GM18909 (cell line): Measurements from ENCODE around the gene VEGFA.

Experiments
- ATAC-seq: cut with Tn5 transposase; IDR thresholded peaks from one replicate; pipeline ENCODE4 v1.9.1; 2021; ENCODE audit warnings: mild to moderate bottlenecking; ENCODE audit not compliant: unreplicated experiment, poor library complexity

The VEGFA gene

DNA sequence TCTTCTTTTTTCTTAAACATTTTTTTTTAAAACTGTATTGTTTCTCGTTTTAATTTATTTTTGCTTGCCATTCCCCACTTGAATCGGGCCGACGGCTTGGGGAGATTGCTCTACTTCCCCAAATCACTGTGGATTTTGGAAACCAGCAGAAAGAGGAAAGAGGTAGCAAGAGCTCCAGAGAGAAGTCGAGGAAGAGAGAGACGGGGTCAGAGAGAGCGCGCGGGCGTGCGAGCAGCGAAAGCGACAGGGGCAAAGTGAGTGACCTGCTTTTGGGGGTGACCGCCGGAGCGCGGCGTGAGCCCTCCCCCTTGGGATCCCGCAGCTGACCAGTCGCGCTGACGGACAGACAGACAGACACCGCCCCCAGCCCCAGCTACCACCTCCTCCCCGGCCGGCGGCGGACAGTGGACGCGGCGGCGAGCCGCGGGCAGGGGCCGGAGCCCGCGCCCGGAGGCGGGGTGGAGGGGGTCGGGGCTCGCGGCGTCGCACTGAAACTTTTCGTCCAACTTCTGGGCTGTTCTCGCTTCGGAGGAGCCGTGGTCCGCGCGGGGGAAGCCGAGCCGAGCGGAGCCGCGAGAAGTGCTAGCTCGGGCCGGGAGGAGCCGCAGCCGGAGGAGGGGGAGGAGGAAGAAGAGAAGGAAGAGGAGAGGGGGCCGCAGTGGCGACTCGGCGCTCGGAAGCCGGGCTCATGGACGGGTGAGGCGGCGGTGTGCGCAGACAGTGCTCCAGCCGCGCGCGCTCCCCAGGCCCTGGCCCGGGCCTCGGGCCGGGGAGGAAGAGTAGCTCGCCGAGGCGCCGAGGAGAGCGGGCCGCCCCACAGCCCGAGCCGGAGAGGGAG is 580 bp downstream of the VEGFA start:
- ATAC-seq, result no peak

DNA sequence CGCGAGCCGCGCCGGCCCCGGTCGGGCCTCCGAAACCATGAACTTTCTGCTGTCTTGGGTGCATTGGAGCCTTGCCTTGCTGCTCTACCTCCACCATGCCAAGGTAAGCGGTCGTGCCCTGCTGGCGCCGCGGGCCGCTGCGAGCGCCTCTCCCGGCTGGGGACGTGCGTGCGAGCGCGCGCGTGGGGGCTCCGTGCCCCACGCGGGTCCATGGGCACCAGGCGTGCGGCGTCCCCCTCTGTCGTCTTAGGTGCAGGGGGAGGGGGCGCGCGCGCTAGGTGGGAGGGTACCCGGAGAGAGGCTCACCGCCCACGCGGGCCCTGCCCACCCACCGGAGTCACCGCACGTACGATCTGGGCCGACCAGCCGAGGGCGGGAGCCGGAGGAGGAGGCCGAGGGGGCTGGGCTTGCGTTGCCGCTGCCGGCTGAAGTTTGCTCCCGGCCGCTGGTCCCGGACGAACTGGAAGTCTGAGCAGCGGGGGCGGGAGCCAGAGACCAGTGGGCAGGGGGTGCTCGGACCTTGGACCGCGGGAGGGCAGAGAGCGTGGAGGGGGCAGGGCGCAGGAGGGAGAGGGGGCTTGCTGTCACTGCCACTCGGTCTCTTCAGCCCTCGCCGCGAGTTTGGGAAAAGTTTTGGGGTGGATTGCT is 1.3 kb downstream of the VEGFA start:
- no peak for ATAC-seq

DNA sequence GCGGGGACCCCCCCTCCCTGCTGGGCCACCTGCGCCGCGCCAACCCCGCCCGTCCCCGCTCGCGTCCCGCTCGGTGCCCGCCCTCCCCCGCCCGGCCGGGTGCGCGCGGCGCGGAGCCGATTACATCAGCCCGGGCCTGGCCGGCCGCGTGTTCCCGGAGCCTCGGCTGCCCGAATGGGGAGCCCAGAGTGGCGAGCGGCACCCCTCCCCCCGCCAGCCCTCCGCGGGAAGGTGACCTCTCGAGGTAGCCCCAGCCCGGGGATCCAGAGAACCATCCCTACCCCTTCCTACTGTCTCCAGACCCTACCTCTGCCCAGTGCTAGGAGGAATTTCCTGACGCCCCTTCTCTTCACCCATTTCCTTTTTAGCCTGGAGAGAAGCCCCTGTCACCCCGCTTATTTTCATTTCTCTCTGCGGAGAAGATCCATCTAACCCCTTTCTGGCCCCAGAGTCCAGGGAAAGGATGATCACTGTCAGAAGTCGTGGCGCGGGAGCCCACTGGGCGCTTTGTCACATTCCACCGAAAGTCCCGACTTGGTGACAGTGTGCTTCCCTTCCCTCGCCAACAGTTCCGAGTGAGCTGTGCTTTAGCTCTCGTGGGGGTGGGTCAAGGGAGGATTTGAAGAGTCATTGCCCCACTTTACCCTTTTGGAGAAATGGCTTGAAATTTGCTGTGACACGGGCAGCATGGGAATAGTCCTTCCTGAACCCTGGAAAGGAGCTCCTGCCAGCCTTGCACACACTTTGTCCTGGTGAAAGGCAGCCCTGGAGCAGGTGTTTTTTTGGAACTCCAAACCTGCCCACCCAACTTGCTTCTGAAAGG is 2.1 kb downstream of the VEGFA start:
- ATAC-seq, result no peak

DNA sequence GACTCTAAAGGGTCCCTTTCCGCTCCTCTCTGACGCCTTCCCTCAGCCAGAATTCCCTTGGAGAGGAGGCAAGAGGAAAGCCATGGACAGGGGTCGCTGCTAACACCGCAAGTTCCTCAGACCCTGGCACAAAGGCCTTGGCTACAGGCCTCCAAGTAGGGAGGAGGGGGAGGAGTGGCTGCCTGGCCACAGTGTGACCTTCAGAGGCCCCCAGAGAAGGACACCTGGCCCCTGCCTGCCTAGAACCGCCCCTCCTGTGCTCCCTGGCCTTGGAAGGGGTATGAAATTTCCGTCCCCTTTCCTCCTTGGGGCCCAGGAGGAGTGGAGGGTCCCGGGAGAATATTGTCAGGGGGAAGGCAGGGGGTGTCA is 2.7 kb downstream of the VEGFA start:
- no peak for ATAC-seq

DNA sequence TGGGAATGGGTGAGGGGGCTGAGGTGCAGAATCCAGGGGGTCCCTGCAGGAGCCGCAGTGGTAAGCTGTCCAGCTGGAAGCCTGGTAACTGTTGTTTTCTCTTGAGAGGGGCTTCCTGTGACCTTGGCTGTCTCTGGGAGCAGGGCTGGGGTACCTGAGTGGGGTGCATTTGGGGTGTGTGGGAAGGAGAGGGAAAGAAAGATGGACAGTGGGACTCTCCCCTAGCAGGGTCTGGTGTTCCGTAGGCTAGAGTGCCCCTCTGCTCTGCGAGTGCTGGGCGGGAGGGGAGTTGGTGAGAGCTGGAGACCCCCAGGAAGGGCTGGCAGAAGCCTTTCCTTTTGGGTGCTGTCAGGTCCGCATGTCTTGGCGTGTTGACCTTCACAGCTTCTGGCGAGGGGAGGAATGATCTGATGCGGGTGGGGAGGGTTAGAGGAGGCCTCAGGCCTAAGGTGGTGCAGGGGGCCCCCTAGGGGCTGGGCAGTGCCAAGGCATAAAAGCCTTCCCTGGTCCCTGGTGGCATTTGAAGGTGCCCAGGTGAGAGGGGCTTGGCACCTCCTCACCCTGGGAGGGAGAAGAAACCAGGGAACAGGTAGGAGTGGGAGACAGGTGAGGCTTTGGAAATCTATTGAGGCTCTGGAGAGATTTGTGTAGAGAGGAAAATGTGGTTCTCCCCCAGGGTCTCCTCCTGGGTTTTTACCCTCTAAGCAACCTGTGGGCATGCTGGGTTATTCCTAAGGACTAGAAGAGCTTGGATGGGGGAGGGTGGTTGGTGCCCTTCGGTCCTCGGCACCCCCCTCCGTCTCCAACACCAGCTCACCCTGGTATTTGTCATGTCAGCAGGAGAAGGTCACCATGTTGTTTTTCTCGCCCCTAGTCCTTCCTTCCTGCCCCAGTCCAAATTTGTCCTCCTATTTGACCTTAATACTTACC is 3.3 kb downstream of the VEGFA start:
- no peak for ATAC-seq

DNA sequence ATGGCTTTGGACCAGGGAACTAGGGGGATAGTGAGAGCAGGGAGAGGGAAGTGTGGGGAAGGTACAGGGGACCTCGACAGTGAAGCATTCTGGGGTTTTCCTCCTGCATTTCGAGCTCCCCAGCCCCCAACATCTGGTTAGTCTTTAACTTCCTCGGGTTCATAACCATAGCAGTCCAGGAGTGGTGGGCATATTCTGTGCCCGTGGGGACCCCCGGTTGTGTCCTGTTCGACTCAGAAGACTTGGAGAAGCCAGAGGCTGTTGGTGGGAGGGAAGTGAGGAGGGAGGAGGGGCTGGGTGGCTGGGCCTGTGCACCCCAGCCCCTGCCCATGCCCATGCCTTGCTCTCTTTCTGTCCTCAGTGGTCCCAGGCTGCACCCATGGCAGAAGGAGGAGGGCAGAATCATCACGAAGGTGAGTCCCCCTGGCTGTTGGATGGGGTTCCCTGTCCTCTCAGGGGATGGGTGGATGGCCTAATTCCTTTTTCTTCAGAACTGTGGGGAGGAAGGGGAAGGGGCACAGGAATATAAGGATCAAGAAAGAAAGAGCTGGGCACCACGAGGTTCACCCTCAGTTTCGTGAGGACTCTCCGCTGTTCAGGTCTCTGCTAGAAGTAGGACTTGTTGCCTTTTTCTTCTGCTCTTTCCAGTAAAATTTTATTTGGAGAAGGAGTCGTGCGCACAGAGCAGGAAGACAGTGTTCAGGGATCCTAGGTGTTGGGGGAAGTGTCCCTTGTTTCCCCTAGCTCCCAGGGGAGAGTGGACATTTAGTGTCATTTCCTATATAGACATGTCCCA is 4.2 kb downstream of the VEGFA start:
- ATAC-seq, result no peak

DNA sequence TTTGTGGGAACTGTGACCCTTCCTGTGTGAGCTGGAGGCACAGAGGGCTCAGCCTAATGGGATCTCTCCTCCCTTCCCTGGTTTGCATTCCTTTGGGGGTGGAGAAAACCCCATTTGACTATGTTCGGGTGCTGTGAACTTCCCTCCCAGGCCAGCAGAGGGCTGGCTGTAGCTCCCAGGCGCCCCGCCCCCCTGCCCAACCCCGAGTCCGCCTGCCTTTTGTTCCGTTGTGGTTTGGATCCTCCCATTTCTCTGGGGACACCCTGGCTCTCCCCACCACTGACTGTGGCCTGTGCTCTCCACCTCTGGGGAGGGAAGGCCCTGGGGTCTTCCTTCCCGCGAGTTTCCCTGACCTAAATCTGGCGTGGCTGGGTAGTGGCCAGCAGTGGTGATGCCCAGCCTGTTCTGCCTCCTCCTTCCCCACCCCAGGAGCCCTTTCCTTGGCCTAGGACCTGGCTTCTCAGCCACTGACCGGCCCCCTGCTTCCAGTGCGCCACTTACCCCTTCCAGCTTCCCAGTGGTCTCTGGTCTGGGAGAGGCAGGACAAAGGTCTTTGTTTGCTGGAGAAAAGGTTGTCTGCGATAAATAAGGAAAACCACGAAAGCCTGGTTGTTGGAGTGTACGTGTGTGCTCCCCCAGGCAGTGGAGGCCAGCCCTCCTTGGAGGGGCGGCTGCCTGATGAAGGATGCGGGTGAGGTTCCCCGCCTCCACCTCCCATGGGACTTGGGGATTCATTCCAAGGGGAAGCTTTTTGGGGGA is 4.9 kb downstream of the VEGFA start:
- ATAC-seq, result no peak

DNA sequence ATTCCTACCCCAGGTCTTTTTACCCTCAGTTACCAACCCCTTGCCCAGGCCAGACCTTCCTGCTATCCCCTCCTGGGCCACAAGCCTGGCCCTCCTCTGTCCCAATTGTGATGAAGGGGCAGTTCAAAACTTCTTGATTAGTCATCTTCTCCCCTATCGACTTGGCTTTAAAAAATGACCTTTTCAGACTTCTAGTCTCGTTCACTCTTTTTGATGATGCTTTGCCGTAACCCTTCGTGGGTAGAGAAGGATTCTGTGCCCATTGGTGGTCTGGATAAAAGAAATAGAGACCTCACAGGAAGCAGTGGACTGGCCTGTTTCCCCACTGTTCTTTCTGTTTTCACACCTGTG is 5.5 kb downstream of the VEGFA start:
- ATAC-seq, result no peak

DNA sequence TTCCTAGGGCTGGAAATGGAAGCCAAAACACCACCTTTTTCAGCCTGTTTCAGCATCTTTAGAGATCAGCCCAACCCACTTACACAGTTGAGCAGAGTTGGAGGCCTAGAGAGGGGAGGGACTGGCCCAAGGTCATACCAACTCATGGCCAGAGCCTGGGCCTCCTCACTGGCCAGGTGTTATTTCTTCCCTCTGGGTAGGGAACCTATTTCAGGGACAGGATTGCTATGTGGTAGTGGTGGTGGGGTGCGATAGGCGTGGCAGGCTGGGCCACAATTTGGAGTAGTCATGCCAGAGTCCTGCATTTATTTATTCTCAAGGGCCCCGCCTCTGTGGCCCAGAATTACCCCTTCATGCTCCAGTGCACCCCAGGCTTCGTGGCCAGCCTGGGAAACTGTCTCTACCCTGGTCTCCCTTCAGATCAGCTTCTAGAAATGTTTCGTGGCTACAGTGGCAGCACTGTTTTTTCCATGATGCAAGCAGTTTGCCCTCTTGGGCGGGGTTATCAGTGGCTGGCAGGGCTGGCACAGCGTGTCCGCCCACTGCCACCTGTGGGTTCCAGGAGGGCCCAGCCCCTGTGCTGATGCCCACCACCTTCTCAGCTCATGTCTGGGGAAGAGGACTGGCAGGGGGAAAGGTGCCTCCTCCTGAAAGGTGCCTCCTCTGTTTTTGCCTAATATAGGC is 6.2 kb downstream of the VEGFA start:
- ATAC-seq, result no peak

DNA sequence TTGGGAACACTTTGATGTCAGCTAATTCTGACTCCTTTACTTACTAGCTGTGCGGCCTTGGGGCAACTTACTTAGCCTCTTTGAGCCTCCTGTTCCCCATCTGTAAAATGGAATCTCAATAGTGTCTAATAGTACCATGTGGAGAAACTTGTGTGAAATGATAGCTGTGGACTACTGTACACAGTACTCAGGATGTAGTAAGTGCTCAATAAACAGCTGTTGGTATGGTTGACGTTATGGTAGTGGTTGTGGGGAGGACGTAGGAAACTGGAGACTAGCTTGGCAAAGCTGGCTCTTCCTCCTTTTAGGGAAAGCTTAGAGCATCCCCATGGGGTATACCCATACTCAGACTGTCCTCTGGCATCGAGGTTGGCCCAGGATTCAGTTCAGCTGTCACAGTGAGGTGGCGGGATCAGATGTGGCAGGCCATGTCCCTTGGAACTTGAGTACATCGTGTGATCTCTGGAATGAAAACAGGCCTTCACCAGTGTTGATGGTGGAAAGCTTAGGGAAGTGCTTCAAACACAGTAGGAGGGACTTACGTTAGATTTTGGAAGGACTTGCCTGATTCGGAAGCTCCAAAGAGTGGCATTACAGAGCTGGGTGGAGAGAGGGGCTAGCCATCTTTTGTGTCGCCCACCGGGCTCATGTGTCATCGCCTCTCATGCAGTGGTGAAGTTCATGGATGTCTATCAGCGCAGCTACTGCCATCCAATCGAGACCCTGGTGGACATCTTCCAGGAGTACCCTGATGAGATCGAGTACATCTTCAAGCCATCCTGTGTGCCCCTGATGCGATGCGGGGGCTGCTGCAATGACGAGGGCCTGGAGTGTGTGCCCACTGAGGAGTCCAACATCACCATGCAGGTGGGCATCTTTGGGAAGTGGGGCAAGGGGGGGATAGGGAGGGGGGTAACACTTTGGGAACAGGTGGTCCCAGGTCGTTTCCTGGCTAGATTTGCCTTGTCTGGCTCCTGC is 7.1 kb downstream of the VEGFA start:
- no peak for ATAC-seq

DNA sequence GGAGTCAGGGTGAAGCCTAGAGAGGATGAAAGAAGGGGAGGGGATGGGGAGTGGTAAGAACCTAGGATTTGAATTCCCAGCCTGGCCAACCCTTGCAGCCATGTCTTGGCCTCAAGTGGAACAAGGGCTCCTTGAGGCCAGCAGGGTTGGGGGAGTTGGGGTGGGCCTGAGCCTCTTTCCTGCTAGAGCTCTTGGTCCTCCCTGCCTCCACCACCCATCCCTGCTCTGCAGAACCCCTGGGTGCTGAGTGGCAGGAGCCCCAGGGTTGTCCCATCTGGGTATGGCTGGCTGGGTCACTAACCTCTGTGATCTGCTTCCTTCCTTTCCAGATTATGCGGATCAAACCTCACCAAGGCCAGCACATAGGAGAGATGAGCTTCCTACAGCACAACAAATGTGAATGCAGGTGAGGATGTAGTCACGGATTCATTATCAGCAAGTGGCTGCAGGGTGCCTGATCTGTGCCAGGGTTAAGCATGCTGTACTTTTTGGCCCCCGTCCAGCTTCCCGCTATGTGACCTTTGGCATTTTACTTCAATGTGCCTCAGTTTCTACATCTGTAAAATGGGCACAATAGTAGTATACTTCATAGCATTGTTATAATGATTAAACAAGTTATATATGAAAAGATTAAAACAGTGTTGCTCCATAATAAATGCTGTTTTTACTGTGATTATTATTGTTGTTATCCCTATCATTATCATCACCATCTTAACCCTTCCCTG is 8.3 kb downstream of the VEGFA start:
- ATAC-seq, result no peak

DNA sequence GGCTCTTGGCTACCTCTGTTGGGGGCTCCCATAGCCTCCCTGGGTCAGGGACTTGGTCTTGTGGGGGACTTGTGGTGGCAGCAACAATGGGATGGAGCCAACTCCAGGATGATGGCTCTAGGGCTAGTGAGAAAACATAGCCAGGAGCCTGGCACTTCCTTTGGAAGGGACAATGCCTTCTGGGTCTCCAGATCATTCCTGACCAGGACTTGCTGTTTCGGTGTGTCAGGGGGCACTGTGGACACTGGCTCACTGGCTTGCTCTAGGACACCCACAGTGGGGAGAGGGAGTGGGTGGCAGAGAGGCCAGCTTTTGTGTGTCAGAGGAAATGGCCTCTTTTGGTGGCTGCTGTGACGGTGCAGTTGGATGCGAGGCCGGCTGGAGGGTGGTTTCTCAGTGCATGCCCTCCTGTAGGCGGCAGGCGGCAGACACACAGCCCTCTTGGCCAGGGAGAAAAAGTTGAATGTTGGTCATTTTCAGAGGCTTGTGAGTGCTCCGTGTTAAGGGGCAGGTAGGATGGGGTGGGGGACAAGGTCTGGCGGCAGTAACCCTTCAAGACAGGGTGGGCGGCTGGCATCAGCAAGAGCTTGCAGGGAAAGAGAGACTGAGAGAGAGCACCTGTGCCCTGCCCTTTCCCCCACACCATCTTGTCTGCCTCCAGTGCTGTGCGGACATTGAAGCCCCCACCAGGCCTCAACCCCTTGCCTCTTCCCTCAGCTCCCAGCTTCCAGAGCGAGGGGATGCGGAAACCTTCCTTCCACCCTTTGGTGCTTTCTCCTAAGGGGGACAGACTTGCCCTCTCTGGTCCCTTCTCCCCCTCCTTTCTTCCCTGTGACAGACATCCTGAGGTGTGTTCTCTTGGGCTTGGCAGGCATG is 9.2 kb downstream of the VEGFA start:
- no peak for ATAC-seq

DNA sequence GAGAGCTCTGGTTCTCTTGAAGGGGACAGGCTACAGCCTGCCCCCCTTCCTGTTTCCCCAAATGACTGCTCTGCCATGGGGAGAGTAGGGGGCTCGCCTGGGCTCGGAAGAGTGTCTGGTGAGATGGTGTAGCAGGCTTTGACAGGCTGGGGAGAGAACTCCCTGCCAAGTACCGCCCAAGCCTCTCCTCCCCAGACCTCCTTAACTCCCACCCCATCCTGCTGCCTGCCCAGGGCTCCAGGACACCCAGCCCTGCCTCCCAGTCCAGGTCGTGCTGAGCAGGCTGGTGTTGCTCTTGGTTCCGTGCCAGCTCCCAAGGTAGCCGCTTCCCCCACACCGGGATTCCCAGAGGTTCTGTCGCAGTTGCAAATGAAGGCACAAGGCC is 9.8 kb downstream of the VEGFA start:
- ATAC-seq, result no peak

DNA sequence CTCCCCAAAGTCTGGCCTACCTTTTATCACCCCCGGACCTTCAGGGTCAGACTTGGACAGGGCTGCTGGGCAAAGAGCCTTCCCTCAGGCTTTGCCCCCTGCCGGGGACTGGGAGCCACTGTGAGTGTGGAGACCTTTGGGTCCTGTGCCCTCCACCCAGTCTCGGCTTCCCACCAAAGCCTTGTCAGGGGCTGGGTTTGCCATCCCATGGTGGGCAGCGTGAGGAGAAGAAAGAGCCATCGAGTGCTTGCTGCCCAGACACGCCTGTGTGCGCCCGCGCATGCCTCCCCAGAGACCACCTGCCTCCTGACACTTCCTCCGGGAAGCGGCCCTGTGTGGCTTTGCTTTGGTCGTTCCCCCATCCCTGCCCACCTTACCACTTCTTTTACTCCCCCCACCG is 10.3 kb downstream of the VEGFA start:
- no peak for ATAC-seq
